Right lobe of liver (tissue), 6 donors: ENCODE data around the gene TENT4B. TPM values are rescaled to one million over a fixed set of nuclear protein-coding genes. Genes with fewer than 3 reads are reported as not detected.

Experiments
- ATAC-seq, 4 donors: fragments of 200-7000 bp; cut with Tn5 transposase; one replicate each; pipeline ENCODE4 v1.9.1; 2020; ENCODE audit warnings: mild to moderate bottlenecking in 4 of 4, moderate library complexity in 4 of 4
- DNase-seq, 3 donors: peaks; one replicate each; pipeline ENCODE4 v3.0.0-alpha.2; 2020
- H3K27ac ChIP-seq, 3 donors: fragments of 200-600 bp; one replicate each; pipeline ENCODE4 v1.8.0; 2022
- H3K27me3 ChIP-seq, 2 donors: fragments of 200-600 bp; one replicate each; pipeline ENCODE4 v1.8.0; 2022
- H3K36me3 ChIP-seq, 4 donors: fragments of 200-600 bp; sonication (generic) in 1 of 4; one replicate each; pipeline versions ENCODE4 v1.5.1 to v1.8.0; 2017 to 2022; ENCODE audit warnings: control low read depth in 1 of 4
- H3K4me1 ChIP-seq, 4 donors: fragments of 200-600 bp; sonication (generic) in 1 of 4; one replicate each; pipeline versions ENCODE4 v1.5.1 to v1.8.0; 2017 to 2022; ENCODE audit warnings: control low read depth in 1 of 4
- H3K4me3 ChIP-seq, 3 donors: fragments of 200-600 bp; one replicate each; pipeline ENCODE4 v1.8.0; 2022
- H3K9me3 ChIP-seq, 4 donors: fragments of 200-600 bp; sonication (generic) in 1 of 4; one replicate each; pipeline versions ENCODE4 v1.5.1 to v1.8.0; 2017 to 2022; ENCODE audit warnings: control low read depth in 1 of 4
- POLR2A ChIP-seq: fragments of 450-650 bp; IDR thresholded peaks from one replicate; pipeline ENCODE4 v1.6.1; 2017; ENCODE audit warnings: antibody characterized with exemption, mild to moderate bottlenecking
- WGBS: methylation state at CpG from one replicate; pipeline ENCODE4 v1.1.6; 2018; ENCODE audit warnings: low coverage, low lambda C conversion rate; ENCODE audit not compliant: insufficient coverage; ENCODE audit errors: missing lambda C conversion rate; 5-methylcytosine and 5-hydroxymethylcytosine counted together
- intact Hi-C, 2 donors: fragments of 100-400 bp; cut with DNase I; formaldehyde crosslinking; loops; one replicate each; pipeline versions ENCODE4 v1.11.2 to v1.14.1; 2022
- total RNA-seq, 6 experiments: library from RNA; depleted of rRNA in 2 of 6; stranded (reverse); fragments of >200 nt in 2 of 6; fragmentation: NEBNext Ultra II Directional in 3 of 6; extraction: Animal tissue kit (Norgen Biotek cat#: 25700) in 3 of 6; gene quantifications; one replicate each; pipeline versions ENCODE4 v1.1.0 to v1.2.4, GENCODE V29; 2016 to 2023
- TF ChIP-seq, protein P1 (sequence below), 4 donors: fragments of 200-600 bp in 3 of 4; fragments of 450-650 bp in 1 of 4; IDR thresholded peaks; one replicate each; pipeline versions ENCODE4 v1.5.1 to v1.8.0; 2016 to 2022; ENCODE audit warnings: antibody characterized with exemption in 4 of 4, mild to moderate bottlenecking in 2 of 4
- donor health status: DM: no; HTN: yes; CAD: no.
- donor health status: DM: no; HTN: no; CAD: no.
- donor health status: DM: no; HTN: no; CAD: no.
- donor health status: DM: no; HTN: yes; CAD: no.
- donor health status: DM: no; HTN: yes; CAD: no.

The TENT4B gene
- total RNA-seq, 6 experiments from 2014 or later, result 7.2 to 13.2 (median 9.3) TPM

DNA sequence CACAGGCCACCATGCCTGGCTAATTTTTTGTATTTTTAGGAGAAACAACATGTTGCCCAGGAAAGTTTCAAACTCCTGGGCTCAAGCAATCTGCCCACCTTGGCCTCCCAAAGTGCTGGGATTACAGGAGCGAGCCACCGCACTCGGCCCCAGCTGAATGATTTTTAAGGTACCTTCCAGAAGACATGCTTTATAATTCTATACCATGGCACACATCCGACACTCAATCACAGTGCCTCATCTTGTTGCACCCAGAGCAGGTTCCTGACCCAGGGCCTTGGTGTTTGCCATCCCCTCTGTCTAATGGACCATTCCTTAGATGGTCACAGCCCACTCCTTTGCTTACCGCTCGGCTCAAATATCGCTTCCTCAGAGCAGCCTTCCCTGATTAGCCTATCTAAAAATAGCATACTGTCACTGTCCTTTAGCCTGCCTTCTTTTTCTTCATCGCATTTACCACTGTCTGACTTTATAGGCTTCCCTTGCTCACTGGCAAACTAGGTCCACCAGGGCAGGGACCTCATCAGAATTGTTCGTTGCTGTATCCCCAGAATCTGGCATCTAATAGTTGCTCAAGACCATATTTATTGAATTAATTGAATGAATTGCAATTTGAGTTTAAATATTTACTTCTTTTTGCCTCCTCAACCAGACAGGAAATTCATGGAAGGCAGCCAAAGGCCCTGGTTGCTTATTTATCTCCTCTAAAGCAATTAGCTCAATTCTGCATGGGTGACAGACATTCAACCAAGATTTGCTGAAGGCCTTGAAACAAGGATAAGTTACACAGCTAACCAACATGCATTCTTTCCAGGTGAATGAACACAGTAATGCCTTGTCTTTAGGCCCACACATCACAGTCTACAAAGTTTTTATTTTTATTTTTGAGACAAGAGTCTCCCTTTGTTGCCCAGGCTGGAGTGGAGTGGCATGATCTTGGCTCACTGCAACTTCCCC, 6.3 kb upstream of the TENT4B start:
- intact Hi-C loops, result no loop called here
- Histone ChIP-seq H3K4me3 (no peak overlapping the region), H3K27ac (no peak overlapping the region), H3K9me3 (no peaks in the 10 kb centered on the region), H3K4me1 (peaks cover 0 to 10% (median 0%) of the 10 kb centered on the region in 4 donors), H3K36me3 (no peaks in the 10 kb centered on the region), H3K27me3 (no peaks in the 10 kb centered on the region)
- TF ChIP-seq, protein P1, sequence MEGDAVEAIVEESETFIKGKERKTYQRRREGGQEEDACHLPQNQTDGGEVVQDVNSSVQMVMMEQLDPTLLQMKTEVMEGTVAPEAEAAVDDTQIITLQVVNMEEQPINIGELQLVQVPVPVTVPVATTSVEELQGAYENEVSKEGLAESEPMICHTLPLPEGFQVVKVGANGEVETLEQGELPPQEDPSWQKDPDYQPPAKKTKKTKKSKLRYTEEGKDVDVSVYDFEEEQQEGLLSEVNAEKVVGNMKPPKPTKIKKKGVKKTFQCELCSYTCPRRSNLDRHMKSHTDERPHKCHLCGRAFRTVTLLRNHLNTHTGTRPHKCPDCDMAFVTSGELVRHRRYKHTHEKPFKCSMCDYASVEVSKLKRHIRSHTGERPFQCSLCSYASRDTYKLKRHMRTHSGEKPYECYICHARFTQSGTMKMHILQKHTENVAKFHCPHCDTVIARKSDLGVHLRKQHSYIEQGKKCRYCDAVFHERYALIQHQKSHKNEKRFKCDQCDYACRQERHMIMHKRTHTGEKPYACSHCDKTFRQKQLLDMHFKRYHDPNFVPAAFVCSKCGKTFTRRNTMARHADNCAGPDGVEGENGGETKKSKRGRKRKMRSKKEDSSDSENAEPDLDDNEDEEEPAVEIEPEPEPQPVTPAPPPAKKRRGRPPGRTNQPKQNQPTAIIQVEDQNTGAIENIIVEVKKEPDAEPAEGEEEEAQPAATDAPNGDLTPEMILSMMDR (IDR thresholded peaks at IDR 0.05), result no peak
- no peak for TF ChIP-seq POLR2A
- WGBS, result 64% methylated on average over 7 of the region's 9 CpGs
- DNase-seq (peak in 1 of 3 donors; percentile 43), ATAC-seq (peak in 3 of 4 donors; percentile 22 to 34 (median 31))

DNA sequence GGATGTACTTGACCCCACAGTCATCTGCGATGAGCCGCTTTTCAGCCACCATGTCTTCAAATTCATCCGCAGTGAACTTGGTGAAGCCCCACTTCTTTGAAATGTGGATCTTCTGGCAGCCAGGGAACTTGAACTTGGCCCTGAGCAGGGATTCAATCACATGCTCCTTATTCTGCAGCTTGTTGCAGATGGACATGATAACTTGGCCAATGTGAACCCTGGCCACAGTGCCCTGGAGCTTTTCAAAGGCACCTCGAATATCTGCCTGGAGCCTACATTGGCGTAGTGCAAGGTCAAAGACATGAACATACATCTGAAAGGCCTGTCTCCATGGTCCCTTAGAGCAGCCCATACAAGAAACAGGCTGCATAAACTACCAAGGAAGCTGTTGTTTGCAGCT, 1.8 kb upstream of the TENT4B start:
- DNase-seq, result peak in 1 of 3 donors; percentile 23
- no peak overlapping the region for H3K4me3 ChIP-seq
- TF ChIP-seq POLR2A, result no peak
- TF ChIP-seq, protein P1 (IDR thresholded peaks at IDR 0.05), result no peak
- no peak for ATAC-seq
- no peaks in the 10 kb centered on the region for H3K27me3 ChIP-seq
- H3K4me1 ChIP-seq, result peaks cover 0 to 19% (median 4%) of the 10 kb centered on the region in 4 donors
- H3K36me3 ChIP-seq, result no peaks in the 10 kb centered on the region
- H3K27ac ChIP-seq, result no peak overlapping the region
- H3K9me3 ChIP-seq, result no peaks in the 10 kb centered on the region
- no CpG with 5 or more reads among the region's 5 CpGs for WGBS
- intact Hi-C loops, result no loop called here

DNA sequence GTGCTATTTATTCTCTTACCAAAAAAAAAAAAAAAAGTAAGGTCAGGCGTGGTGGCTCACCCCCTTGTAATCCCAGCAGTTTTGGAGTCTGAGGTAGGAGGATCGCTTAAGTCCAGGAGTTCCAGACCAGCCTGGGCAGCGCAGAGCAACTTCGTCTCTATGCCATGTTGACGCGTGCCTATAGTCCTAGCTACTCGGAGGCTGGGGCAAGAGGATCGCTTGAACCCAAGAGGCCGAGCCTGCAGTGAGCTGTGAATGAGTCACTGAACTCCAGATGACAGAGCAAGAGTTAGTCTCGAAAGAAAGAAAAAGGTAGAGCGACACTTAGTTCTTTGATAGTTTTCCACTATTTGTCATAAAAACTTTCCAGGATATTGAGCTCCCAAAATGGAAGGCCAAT, 1.4 kb upstream of the TENT4B start:
- H3K9me3 ChIP-seq, result no peaks in the 10 kb centered on the region
- H3K4me1 ChIP-seq, result peaks cover 0 to 20% (median 4%) of the 10 kb centered on the region in 4 donors
- TF ChIP-seq, protein P1 (IDR thresholded peaks at IDR 0.05), result no peak
- no peak for TF ChIP-seq POLR2A
- ATAC-seq, result no peak
- H3K4me3 ChIP-seq, result no peak overlapping the region
- H3K27me3 ChIP-seq, result no peaks in the 10 kb centered on the region
- WGBS, result 89% methylated on average over 11 of the region's 11 CpGs
- H3K27ac ChIP-seq, result peak overlapping the region in 1 of 3 donors; percentile 98
- peak in 1 of 3 donors; percentile 35 for DNase-seq
- intact Hi-C loops, result no loop called here
- H3K36me3 ChIP-seq, result no peaks in the 10 kb centered on the region

DNA sequence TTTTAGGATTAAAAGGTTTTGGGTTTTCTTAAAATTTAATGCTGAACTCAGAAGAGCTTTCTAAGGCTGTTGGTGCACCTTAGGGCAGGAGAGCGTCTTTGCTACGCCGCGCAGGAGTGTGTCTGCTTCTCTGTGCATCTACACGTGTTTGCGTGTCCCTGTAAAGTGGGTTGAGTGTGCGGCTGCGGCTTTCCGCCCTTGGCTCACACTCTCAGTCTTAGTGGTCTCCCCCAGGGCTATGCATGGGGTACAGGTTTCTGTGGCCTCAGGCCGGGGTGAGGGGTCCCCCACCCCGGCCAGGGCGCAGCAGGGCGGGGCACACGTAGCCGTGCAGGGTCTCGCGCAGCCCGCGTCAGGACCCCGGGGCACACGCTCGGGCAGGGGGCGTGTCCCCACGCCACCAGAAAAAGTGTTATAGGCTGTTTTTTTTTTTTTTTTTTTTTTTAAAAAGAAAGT, 727 bp upstream of the TENT4B start:
- WGBS, result under 1% methylated on average over 19 of the region's 24 CpGs

More for the DNA sequence above, 727 bp upstream of the TENT4B start:
- Histone ChIP-seq H3K27me3 (no peaks in the 10 kb centered on the region), H3K4me1 (peaks cover 0 to 21% (median 4%) of the 10 kb centered on the region in 4 donors), H3K4me3 (peak overlapping the region; percentile 83 to 87 (median 86)), H3K9me3 (no peaks in the 10 kb centered on the region), H3K27ac (peak overlapping the region; percentile 94 to 98 (median 97)), H3K36me3 (no peaks in the 10 kb centered on the region)
- ATAC-seq (peak; percentile 8 to 28 (median 20)), DNase-seq (peak; percentile 50 to 69 (median 58))
- TF ChIP-seq, protein P1 (IDR thresholded peaks at IDR 0.05), result no peak
- TF ChIP-seq POLR2A, result no peak
- intact Hi-C loops, result no loop called here
